Trophoblast cell (in vitro differentiated cells and primary cell): ENCODE data around the gene U2AF2.

Experiments used
- DNase-seq, 2 donors: peaks; one replicate each; pipeline ENCODE4 v3.0.0-alpha.2; 2016
- H2AFZ ChIP-seq: 2 replicates; pipeline ENCODE4 v1.6.1; 2013; ENCODE audit warnings: low read length, moderate library complexity, mild to moderate bottlenecking; ENCODE audit not compliant: insufficient read depth, poor library complexity
- H2AK5ac ChIP-seq: 2 replicates; pipeline ENCODE4 v1.6.1; 2013; ENCODE audit warnings: mild to moderate bottlenecking, low read length
- H2BK120ac ChIP-seq: 2 replicates; pipeline ENCODE4 v1.6.1; 2013; ENCODE audit warnings: low read length, mild to moderate bottlenecking, moderate library complexity; ENCODE audit not compliant: insufficient read depth, poor library complexity
- H2BK12ac ChIP-seq: 2 replicates; pipeline ENCODE4 v1.6.1; 2013; ENCODE audit warnings: mild to moderate bottlenecking, low read length, moderate library complexity
- H2BK5ac ChIP-seq: 2 replicates; pipeline ENCODE4 v1.6.1; 2013; ENCODE audit warnings: low read length, low read depth, moderate library complexity, mild to moderate bottlenecking; ENCODE audit not compliant: poor library complexity
- H3K14ac ChIP-seq: 2 replicates; pipeline ENCODE4 v1.6.1; 2013; ENCODE audit warnings: mild to moderate bottlenecking, low read length
- H3K18ac ChIP-seq: 2 replicates; pipeline ENCODE4 v1.6.1; 2013; ENCODE audit warnings: mild to moderate bottlenecking, low read length
- H3K23ac ChIP-seq: 2 replicates; pipeline ENCODE4 v1.6.1; 2013; ENCODE audit warnings: low read length
- H3K27ac ChIP-seq: 2 replicates; pipeline ENCODE4 v1.5.1; 2013; ENCODE audit warnings: low read depth, mild to moderate bottlenecking, inconsistent platforms, low read length, moderate library complexity
- H3K27me3 ChIP-seq: 2 replicates; pipeline ENCODE4 v1.6.1; 2013; ENCODE audit warnings: inconsistent platforms, mild to moderate bottlenecking, low read length, moderate library complexity; ENCODE audit not compliant: insufficient read depth
- H3K36me3 ChIP-seq, 2 experiments: 1 replicate in 1 of 2; 2 replicates in 1 of 2; pipeline ENCODE4 v1.6.1; 2013; ENCODE audit warnings: low read length in 2 of 2, mild to moderate bottlenecking in 2 of 2, moderate library complexity in 1 of 2; ENCODE audit not compliant: insufficient read depth in 2 of 2, control insufficient read depth in 1 of 2
- H3K4ac ChIP-seq: 2 replicates; pipeline ENCODE4 v1.6.1; 2013; ENCODE audit warnings: low read depth, mild to moderate bottlenecking, low read length, moderate library complexity
- H3K4me1 ChIP-seq, 2 experiments: 1 replicate in 1 of 2; 2 replicates in 1 of 2; pipeline ENCODE4 v1.6.1; 2013; ENCODE audit warnings: low read length in 2 of 2, mild to moderate bottlenecking in 2 of 2, moderate library complexity in 1 of 2; ENCODE audit not compliant: insufficient read depth in 2 of 2, control insufficient read depth in 1 of 2
- H3K4me2 ChIP-seq: 2 replicates; pipeline ENCODE4 v1.6.1; 2013; ENCODE audit warnings: inconsistent platforms, mild to moderate bottlenecking, low read length, moderate library complexity
- H3K4me3 ChIP-seq: 2 replicates; pipeline ENCODE4 v1.5.1; 2013; ENCODE audit warnings: mild to moderate bottlenecking, low read depth, low read length, inconsistent platforms
- H3K79me1 ChIP-seq: one replicate; pipeline ENCODE4 v1.6.1; 2013; ENCODE audit warnings: low read length
- H3K79me2 ChIP-seq: 2 replicates; pipeline ENCODE4 v1.6.1; 2013; ENCODE audit warnings: low read length, mild to moderate bottlenecking; ENCODE audit not compliant: control insufficient read depth, insufficient read depth, poor library complexity
- H3K9ac ChIP-seq: 2 replicates; pipeline ENCODE4 v1.6.1; 2013; ENCODE audit warnings: mild to moderate bottlenecking, low read length
- H3K9me3 ChIP-seq: 2 replicates; pipeline ENCODE4 v1.6.1; 2013; ENCODE audit warnings: low read depth, mild to moderate bottlenecking, control low read depth, inconsistent platforms, low read length; ENCODE audit not compliant: insufficient read depth
- H4K12ac ChIP-seq: 2 replicates; pipeline ENCODE4 v1.6.1; 2013; ENCODE audit warnings: low read depth, mild to moderate bottlenecking, low read length, moderate library complexity
- H4K8ac ChIP-seq: 2 replicates; pipeline ENCODE4 v1.6.1; 2013; ENCODE audit warnings: low read depth, mild to moderate bottlenecking, low read length, moderate library complexity
- H4K91ac ChIP-seq: one replicate; pipeline ENCODE4 v1.6.1; 2013; ENCODE audit warnings: low read depth, mild to moderate bottlenecking, low read length, moderate library complexity
- WGBS: extraction: QIAGEN DNeasy Blood & Tissue Kit; methylation state at CpG from one replicate; pipeline ENCODE4 v1.1.7; 2013; ENCODE audit warnings: missing lambda C conversion rate; ENCODE audit not compliant: insufficient read length, insufficient coverage; ENCODE audit errors: extremely low coverage; 5-methylcytosine and 5-hydroxymethylcytosine counted together

The U2AF2 gene

GRCh38 chr19:55606817-55607216 is 48.0 kb upstream of the U2AF2 start:
- H3K27ac ChIP-seq: no peak overlapping the region
- H3K4me1 ChIP-seq: peaks cover 5 to 9% of the 10 kb centered on the region in 2 experiments
- peak overlapping the region; percentile 87 for H3K4me2 ChIP-seq
- no peak overlapping the region for H3K4ac ChIP-seq
- no peak overlapping the region for H3K4me3 ChIP-seq
- no peak overlapping the region for H2AFZ ChIP-seq
- no peak overlapping the region for H3K18ac ChIP-seq
- no CpG with 5 or more reads among the region's 9 CpGs for WGBS
- no peaks in the 10 kb centered on the region for H3K9me3 ChIP-seq
- no peak for DNase-seq
- H3K14ac ChIP-seq: no peak overlapping the region
- H4K8ac ChIP-seq: no peak overlapping the region
- no peak overlapping the region for H4K12ac ChIP-seq
- no peaks in the 10 kb centered on the region for H3K27me3 ChIP-seq
- no peak overlapping the region for H2BK12ac ChIP-seq
- H2BK5ac ChIP-seq: no peak overlapping the region
- no peak overlapping the region for H2AK5ac ChIP-seq
- H4K91ac ChIP-seq: no peak overlapping the region
- H2BK120ac ChIP-seq: no peak overlapping the region
- no peak overlapping the region for H3K23ac ChIP-seq
- peaks cover 7 to 15% of the 10 kb centered on the region in 2 experiments for H3K36me3 ChIP-seq
- peaks cover 5% of the 10 kb centered on the region for H3K79me2 ChIP-seq
- no peak overlapping the region for H3K9ac ChIP-seq
- H3K79me1 ChIP-seq: peaks cover 13% of the 10 kb centered on the region

DNA sequence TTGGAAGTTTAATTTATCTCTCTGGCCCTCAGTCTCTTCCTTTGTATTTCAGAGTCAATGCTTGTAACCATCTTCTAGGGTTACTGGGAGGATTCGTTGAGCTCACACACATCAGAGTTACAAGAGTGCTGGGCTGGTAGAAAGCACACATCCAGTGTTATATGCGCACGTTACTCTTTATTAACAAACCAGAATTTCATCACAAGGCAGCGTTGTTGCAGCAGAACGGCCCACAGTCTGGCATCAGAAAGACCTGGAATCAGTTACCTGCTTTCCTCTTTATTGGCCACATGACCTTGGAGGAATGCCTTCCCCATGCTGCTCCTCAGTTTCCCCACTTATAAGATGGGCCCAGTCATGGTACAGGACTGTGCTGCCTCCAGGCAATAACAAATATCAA is 45.5 kb upstream of the U2AF2 start:
- no peak overlapping the region for H4K91ac ChIP-seq
- no peak overlapping the region for H2BK5ac ChIP-seq
- no peaks in the 10 kb centered on the region for H3K27me3 ChIP-seq
- H3K79me2 ChIP-seq: peaks cover 5% of the 10 kb centered on the region
- no peak overlapping the region for H2BK12ac ChIP-seq
- peaks cover 1% of the 10 kb centered on the region for H3K9me3 ChIP-seq
- H3K27ac ChIP-seq: no peak overlapping the region
- no peak overlapping the region for H3K4me3 ChIP-seq
- no peak overlapping the region for H2AK5ac ChIP-seq
- peak; percentile 33 to 61 for DNase-seq
- H3K79me1 ChIP-seq: peaks cover 13% of the 10 kb centered on the region
- no peak overlapping the region for H3K14ac ChIP-seq
- no peak overlapping the region for H2AFZ ChIP-seq
- no peak overlapping the region for H3K18ac ChIP-seq
- peaks cover 4 to 5% of the 10 kb centered on the region in 2 experiments for H3K4me1 ChIP-seq
- H4K12ac ChIP-seq: no peak overlapping the region
- H3K23ac ChIP-seq: no peak overlapping the region
- no peak overlapping the region for H3K4me2 ChIP-seq
- H3K9ac ChIP-seq: no peak overlapping the region
- H4K8ac ChIP-seq: no peak overlapping the region
- H3K36me3 ChIP-seq: peaks cover 15 to 22% of the 10 kb centered on the region in 2 experiments
- no peak overlapping the region for H2BK120ac ChIP-seq
- H3K4ac ChIP-seq: no peak overlapping the region
- no CpG with 5 or more reads among the region's 5 CpGs for WGBS

DNA sequence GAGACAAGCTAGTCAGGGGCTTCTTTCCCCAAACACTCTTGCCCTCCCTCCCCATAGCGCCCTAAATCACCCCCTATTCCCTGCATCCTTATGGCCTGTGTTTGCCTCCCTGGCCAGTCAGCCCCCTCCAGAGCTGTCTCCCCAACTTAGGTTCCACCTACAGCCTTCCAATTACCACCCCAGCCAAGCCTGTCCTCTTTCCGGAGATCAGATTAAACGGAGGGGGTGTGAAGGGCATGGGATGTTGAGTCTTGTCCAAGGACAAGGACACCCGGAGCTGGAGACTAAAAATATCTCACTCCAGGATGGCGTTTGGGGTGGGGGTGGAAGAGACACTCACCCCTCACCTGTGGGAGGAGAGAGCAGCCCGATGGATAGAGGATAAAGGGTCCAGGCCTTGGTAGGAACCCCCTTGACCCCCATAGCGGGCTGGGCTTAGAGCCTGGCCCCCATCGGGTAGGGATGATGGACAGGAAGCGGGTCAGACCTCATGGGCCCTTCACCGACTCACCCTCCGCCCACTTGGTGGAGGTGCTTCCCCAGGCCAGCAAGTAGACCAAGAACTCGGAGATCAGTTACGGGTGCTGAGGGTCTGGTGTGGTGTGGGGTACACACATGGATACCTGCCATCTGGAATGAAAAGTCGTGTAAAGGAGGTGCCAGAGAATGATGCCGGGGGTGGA is 43.4 kb upstream of the U2AF2 start:
- no peak overlapping the region for H3K27ac ChIP-seq
- no peak overlapping the region for H2BK12ac ChIP-seq
- no peaks in the 10 kb centered on the region for H3K79me1 ChIP-seq
- H2AFZ ChIP-seq: no peak overlapping the region
- WGBS: no CpG with 5 or more reads among the region's 15 CpGs
- H3K9ac ChIP-seq: no peak overlapping the region
- no peak overlapping the region for H3K23ac ChIP-seq
- no peaks in the 10 kb centered on the region for H3K79me2 ChIP-seq
- no peak overlapping the region for H4K91ac ChIP-seq
- H4K8ac ChIP-seq: no peak overlapping the region
- no peak overlapping the region for H3K14ac ChIP-seq
- H3K18ac ChIP-seq: no peak overlapping the region
- H3K4me3 ChIP-seq: no peak overlapping the region
- peaks cover 3 to 4% of the 10 kb centered on the region in 2 experiments for H3K4me1 ChIP-seq
- no peak for DNase-seq
- H2AK5ac ChIP-seq: no peak overlapping the region
- H3K36me3 ChIP-seq: peaks cover 35 to 41% of the 10 kb centered on the region in 2 experiments
- no peak overlapping the region for H3K4me2 ChIP-seq
- H2BK120ac ChIP-seq: no peak overlapping the region
- no peak overlapping the region for H3K4ac ChIP-seq
- no peak overlapping the region for H4K12ac ChIP-seq
- no peaks in the 10 kb centered on the region for H3K27me3 ChIP-seq
- no peak overlapping the region for H2BK5ac ChIP-seq
- H3K9me3 ChIP-seq: peaks cover 6% of the 10 kb centered on the region

DNA sequence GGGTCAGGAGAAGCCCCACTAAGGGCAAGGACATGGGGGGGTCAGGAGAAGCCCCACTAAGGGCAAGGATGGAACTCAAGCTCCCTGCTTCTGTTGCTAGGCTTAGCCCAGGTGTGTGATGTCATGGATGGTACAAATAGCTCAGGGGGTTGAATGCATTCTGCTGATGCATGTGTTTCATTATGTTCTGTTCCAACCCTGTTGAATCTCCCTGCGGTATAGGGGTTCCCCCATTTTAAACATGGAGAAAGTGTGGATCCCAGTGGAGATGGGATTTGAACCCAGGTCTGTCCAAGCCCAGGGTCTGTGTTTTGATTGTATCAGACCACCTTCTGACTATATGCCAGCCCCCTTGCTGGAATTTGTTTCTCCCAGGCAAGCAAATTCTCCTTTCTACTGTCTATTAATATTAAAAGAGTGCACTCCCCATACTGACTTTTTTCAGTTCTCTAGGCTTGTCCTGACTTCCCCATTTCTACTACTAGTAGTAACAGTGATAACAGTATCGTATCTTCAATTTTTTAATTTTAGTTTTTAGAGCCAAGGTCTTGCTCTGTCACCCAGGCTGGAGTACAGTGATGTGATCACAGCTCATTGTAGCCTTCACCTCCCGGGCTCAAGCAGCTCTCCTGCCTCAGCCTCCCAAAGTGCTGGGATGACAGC is 42.7 kb upstream of the U2AF2 start:
- no peak overlapping the region for H3K9ac ChIP-seq
- H3K23ac ChIP-seq: no peak overlapping the region
- H2AFZ ChIP-seq: no peak overlapping the region
- no peaks in the 10 kb centered on the region for H3K27me3 ChIP-seq
- H3K79me1 ChIP-seq: no peaks in the 10 kb centered on the region
- no peak overlapping the region for H3K18ac ChIP-seq
- H2BK120ac ChIP-seq: no peak overlapping the region
- no peak overlapping the region for H3K4me3 ChIP-seq
- H3K9me3 ChIP-seq: peaks cover 7% of the 10 kb centered on the region
- WGBS: no CpG with 5 or more reads among the region's 3 CpGs
- H3K4ac ChIP-seq: no peak overlapping the region
- no peaks in the 10 kb centered on the region for H3K79me2 ChIP-seq
- H2BK12ac ChIP-seq: no peak overlapping the region
- H4K91ac ChIP-seq: no peak overlapping the region
- no peak overlapping the region for H3K4me2 ChIP-seq
- no peak overlapping the region for H4K8ac ChIP-seq
- H2BK5ac ChIP-seq: no peak overlapping the region
- H3K36me3 ChIP-seq: peaks cover 40 to 44% of the 10 kb centered on the region in 2 experiments
- H3K14ac ChIP-seq: no peak overlapping the region
- H4K12ac ChIP-seq: no peak overlapping the region
- H3K4me1 ChIP-seq: no peaks in the 10 kb centered on the region
- no peak for DNase-seq
- H3K27ac ChIP-seq: no peak overlapping the region
- H2AK5ac ChIP-seq: no peak overlapping the region
